Endothelial cell of umbilical vein (primary cell): Measurements from ENCODE around the gene LARGE1. TPM values are rescaled to one million over a fixed set of nuclear protein-coding genes. Genes with fewer than 3 reads are reported as not detected.

Experiments used
- BruUV-seq: library from RNA; stranded (reverse); fragments of 400-500 nt; replicated peaks from 2 replicates; lab custom pipeline; 2021; lab: Mats Ljungman, UMichigan
- CTCF ChIA-PET: fragments of 300-600, 350-600 bp; sonication (Branson Sonifier 250); formaldehyde crosslinking; loops from one replicate; lab custom pipeline; 2021; ENCODE audit warnings: antibody characterized with exemption, inconsistent platforms; lab: Charles Lee
- POLR2A ChIA-PET: fragments of 300-600, 350-600 bp; sonication (Branson Sonifier 250); formaldehyde crosslinking; loops from one replicate; lab custom pipeline; 2021; ENCODE audit warnings: antibody characterized with exemption, inconsistent platforms; lab: Charles Lee
- DNase-seq: peaks from one replicate; pipeline ENCODE4 v3.0.0-alpha.2; 2011; ENCODE audit warnings: low read depth, low spot score
- FAIRE-seq: peaks from 2 replicates; lab custom pipeline; 2011; peaks lifted over from hg19 to GRCh38; lab: Jason Lieb, UNC
- H2AFZ ChIP-seq: 2 replicates; pipeline ENCODE4 v1.6.0; 2012; ENCODE audit warnings: low read depth, low read length, control low read depth, inconsistent platforms
- H3K27ac ChIP-seq: 2 replicates; pipeline ENCODE4 v1.5.1; 2011; ENCODE audit warnings: low read depth, mild to moderate bottlenecking, control low read depth, low read length, moderate library complexity; ENCODE audit not compliant: insufficient read depth
- H3K27me3 ChIP-seq, 2 experiments: 2 replicates each; pipeline versions ENCODE4 v1.6.0 to v1.6.1; 2011; ENCODE audit warnings: low read length in 2 of 2, mixed read lengths in 1 of 2; ENCODE audit not compliant: control insufficient read depth in 2 of 2, insufficient read depth in 2 of 2
- H3K36me3 ChIP-seq, 2 experiments: 2 replicates in 1 of 2; 3 replicates in 1 of 2; pipeline ENCODE4 v1.5.1; 2011; ENCODE audit warnings: low read length in 2 of 2, mild to moderate bottlenecking in 1 of 2, moderate library complexity in 1 of 2; ENCODE audit not compliant: control insufficient read depth in 2 of 2, insufficient read depth in 2 of 2; ENCODE audit errors: extremely low read depth in 1 of 2
- H3K4me1 ChIP-seq: 3 replicates; pipeline ENCODE4 v1.5.1; 2011; ENCODE audit warnings: mild to moderate bottlenecking, low read length; ENCODE audit not compliant: control insufficient read depth, insufficient read depth; ENCODE audit errors: extremely low read depth
- H3K4me2 ChIP-seq: 2 replicates; pipeline ENCODE4 v1.6.1; 2011; ENCODE audit warnings: low read length, control low read depth, mixed read lengths; ENCODE audit not compliant: insufficient read depth
- H3K4me3 ChIP-seq, 3 experiments: fragments of 200-600 bp in 1 of 3; sonication (generic), shearing (Covaris generic) in 1 of 3; replicated peaks in 1 of 3; 2 replicates each; pipeline ENCODE4 v1.5.1; 2011 to 2016; ENCODE audit warnings: control low read depth in 3 of 3, low read length in 3 of 3, mild to moderate bottlenecking in 2 of 3, inconsistent platforms in 1 of 3, low read depth in 1 of 3, moderate library complexity in 1 of 3; ENCODE audit not compliant: insufficient read depth in 1 of 3
- H3K79me2 ChIP-seq: 2 replicates; pipeline ENCODE4 v1.6.0; 2012; ENCODE audit warnings: low read length, inconsistent platforms; ENCODE audit not compliant: control insufficient read depth, insufficient read depth
- H3K9ac ChIP-seq: replicated peaks from 2 replicates; pipeline ENCODE3; 2011; ENCODE audit warnings: low read length, control low read depth; ENCODE audit not compliant: insufficient read depth; ENCODE audit errors: extremely low read depth
- H3K9me1 ChIP-seq: replicated peaks from 3 replicates; pipeline ENCODE4 v1.6.0; 2011; ENCODE audit warnings: mild to moderate bottlenecking, low read length; ENCODE audit not compliant: control insufficient read depth, insufficient read depth; ENCODE audit errors: extremely low read depth
- H3K9me3 ChIP-seq: replicated peaks from 2 replicates; pipeline ENCODE4 v1.5.1; 2012; ENCODE audit warnings: low read length, inconsistent platforms; ENCODE audit not compliant: control insufficient read depth, insufficient read depth
- H4K20me1 ChIP-seq: replicated peaks from 2 replicates; pipeline ENCODE3; 2011; ENCODE audit warnings: mild to moderate bottlenecking, low read length; ENCODE audit not compliant: control insufficient read depth, insufficient read depth; ENCODE audit errors: extremely low read depth
- EZH2 ChIP-seq: IDR thresholded peaks from 2 replicates; pipeline ENCODE4 v1.6.1; 2012; ENCODE audit warnings: borderline replicate concordance, low read depth, mild to moderate bottlenecking, moderate library complexity, low read length, inconsistent platforms; ENCODE audit not compliant: severe bottlenecking
- FOS ChIP-seq: IDR thresholded peaks from 2 replicates; pipeline ENCODE4 v1.6.1; 2011; ENCODE audit warnings: mild to moderate bottlenecking, low read length, moderate library complexity, borderline replicate concordance; ENCODE audit not compliant: insufficient read depth
- GATA2 ChIP-seq: IDR thresholded peaks from 2 replicates; pipeline ENCODE4 v1.7.0; 2011; ENCODE audit warnings: low read depth, mild to moderate bottlenecking, moderate library complexity, mixed read lengths, low read length; ENCODE audit not compliant: insufficient read length, insufficient read depth
- JUN ChIP-seq: IDR thresholded peaks from 2 replicates; pipeline ENCODE4 v1.6.1; 2011; ENCODE audit warnings: borderline replicate concordance, low read depth; ENCODE audit not compliant: insufficient read length, insufficient read depth
- MAX ChIP-seq: IDR thresholded peaks from 2 replicates; pipeline ENCODE4 v1.6.1; 2011; ENCODE audit not compliant: insufficient read depth, insufficient read length
- MYC ChIP-seq: IDR thresholded peaks from one replicate; pipeline ENCODE4 v1.6.1; 2011; ENCODE audit warnings: mild to moderate bottlenecking, low read depth, low read length
- POLR2A ChIP-seq: IDR thresholded peaks from 2 replicates; pipeline ENCODE4 v1.6.1; 2012; ENCODE audit warnings: low read depth, mild to moderate bottlenecking, control low read depth, low read length
- POLR2AphosphoS5 ChIP-seq: IDR thresholded peaks from 2 replicates; pipeline ENCODE4 v1.6.1; 2012; ENCODE audit warnings: low read depth, mild to moderate bottlenecking, control low read depth, low read length, moderate library complexity; ENCODE audit not compliant: insufficient read depth
- dilution Hi-C: fragments of 300-500 bp; cut with MboI; formaldehyde crosslinking; loops from one replicate; pipeline ENCODE4 v1.15.0; 2019; ENCODE audit warnings: low sequenced_read_pairs; ENCODE audit not compliant: extremely low pct_ligation_motif_present
- intact Hi-C: fragments of 100-400 bp; cut with micrococcal nuclease; formaldehyde crosslinking; loops from one replicate; pipeline ENCODE4 v1.10.0; 2022
- polyA plus RNA-seq, 4 experiments: library from polyadenylated mRNA; depleted of rRNA in 3 of 4; stranded (reverse) in 3 of 4; unstranded in 1 of 4; fragments of >200 nt; gene quantifications; 2 replicates each; pipeline versions ENCODE4 v1.2.1 to v1.2.3, GENCODE V29; 2011 to 2012; ENCODE audit warnings: missing spikeins in 1 of 4
- total RNA-seq: library from RNA; stranded (reverse); gene quantifications from 2 replicates; pipeline ENCODE4 v1.2.3, GENCODE V29; 2021
- TF ChIP-seq, protein P1 (sequence below), 2 donors: IDR thresholded peaks; 1 replicate in 1 of 2; 2 replicates in 1 of 2; pipeline ENCODE4 v1.5.1; 2011; ENCODE audit warnings: low read length in 2 of 2, mild to moderate bottlenecking in 2 of 2, moderate library complexity in 2 of 2, control low read depth in 1 of 2, inconsistent platforms in 1 of 2, low read depth in 1 of 2; ENCODE audit not compliant: insufficient read depth in 1 of 2; ENCODE audit errors: extremely low read depth in 1 of 2

The LARGE1 gene
- total and polyA plus RNA-seq, 2 donors (not counting 3 experiments of a cell fraction or from before 2014, with no cell fraction given) = 0.95 to 4.4 TPM

- Histone ChIP-seq H3K79me2 (no peaks in the 10 kb centered on the region), H3K4me2 (no peak overlapping the region), H2AFZ (no peak overlapping the region), H4K20me1 (no peaks in the 10 kb centered on the region), H3K9me1 (no peaks in the 10 kb centered on the region), H3K9ac (no peak overlapping the region), H3K27ac (no peak overlapping the region), H3K4me3 (no peak overlapping the region), H3K27me3 (no peaks in the 10 kb centered on the region), H3K4me1 (no peaks in the 10 kb centered on the region), H3K9me3 (peaks cover 13% of the 10 kb centered on the region), H3K36me3 (no peaks in the 10 kb centered on the region)
- ChIA-PET CTCF (no interaction called here), POLR2A (no interaction called here)
- dilution Hi-C loops = no loop called here
- FAIRE-seq = no peak
- TF ChIP-seq, protein P1, sequence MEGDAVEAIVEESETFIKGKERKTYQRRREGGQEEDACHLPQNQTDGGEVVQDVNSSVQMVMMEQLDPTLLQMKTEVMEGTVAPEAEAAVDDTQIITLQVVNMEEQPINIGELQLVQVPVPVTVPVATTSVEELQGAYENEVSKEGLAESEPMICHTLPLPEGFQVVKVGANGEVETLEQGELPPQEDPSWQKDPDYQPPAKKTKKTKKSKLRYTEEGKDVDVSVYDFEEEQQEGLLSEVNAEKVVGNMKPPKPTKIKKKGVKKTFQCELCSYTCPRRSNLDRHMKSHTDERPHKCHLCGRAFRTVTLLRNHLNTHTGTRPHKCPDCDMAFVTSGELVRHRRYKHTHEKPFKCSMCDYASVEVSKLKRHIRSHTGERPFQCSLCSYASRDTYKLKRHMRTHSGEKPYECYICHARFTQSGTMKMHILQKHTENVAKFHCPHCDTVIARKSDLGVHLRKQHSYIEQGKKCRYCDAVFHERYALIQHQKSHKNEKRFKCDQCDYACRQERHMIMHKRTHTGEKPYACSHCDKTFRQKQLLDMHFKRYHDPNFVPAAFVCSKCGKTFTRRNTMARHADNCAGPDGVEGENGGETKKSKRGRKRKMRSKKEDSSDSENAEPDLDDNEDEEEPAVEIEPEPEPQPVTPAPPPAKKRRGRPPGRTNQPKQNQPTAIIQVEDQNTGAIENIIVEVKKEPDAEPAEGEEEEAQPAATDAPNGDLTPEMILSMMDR (IDR thresholded peaks at IDR 0.05; ENCODE audit: extremely low read depth in 1 of 2, insufficient read depth in 1 of 2, low read depth in 1 of 2, low read length in 2 of 2) = no peak
- TF ChIP-seq MYC = no peak
- TF ChIP-seq GATA2 = no peak
- no peak for TF ChIP-seq POLR2AphosphoS5
- TF ChIP-seq JUN = no peak
- no peak for TF ChIP-seq FOS
- TF ChIP-seq POLR2A = no peak
- TF ChIP-seq MAX = no peak
- TF ChIP-seq EZH2 = no peak
- BruUV-seq = no TSS peak
- intact Hi-C loops = no loop called here
- no peak for DNase-seq
These were observed 679.3 kb downstream of the LARGE1 start for GRCh38 chr22:33240888-33241475.
